Measurements from ENCODE around the gene NSG1.

GRCh38 chr4:4409416-4410115 lies 22.7 kb downstream of the NSG1 start:
- TF ChIP-seq, protein P1, sequence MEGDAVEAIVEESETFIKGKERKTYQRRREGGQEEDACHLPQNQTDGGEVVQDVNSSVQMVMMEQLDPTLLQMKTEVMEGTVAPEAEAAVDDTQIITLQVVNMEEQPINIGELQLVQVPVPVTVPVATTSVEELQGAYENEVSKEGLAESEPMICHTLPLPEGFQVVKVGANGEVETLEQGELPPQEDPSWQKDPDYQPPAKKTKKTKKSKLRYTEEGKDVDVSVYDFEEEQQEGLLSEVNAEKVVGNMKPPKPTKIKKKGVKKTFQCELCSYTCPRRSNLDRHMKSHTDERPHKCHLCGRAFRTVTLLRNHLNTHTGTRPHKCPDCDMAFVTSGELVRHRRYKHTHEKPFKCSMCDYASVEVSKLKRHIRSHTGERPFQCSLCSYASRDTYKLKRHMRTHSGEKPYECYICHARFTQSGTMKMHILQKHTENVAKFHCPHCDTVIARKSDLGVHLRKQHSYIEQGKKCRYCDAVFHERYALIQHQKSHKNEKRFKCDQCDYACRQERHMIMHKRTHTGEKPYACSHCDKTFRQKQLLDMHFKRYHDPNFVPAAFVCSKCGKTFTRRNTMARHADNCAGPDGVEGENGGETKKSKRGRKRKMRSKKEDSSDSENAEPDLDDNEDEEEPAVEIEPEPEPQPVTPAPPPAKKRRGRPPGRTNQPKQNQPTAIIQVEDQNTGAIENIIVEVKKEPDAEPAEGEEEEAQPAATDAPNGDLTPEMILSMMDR (IDR thresholded peaks at IDR 0.05): no peak
- TF ChIP-seq EP300 (IDR thresholded peaks at IDR 0.05; ENCODE audit: low read depth) (no peak), POLR2A (IDR thresholded peaks at IDR 0.05) (no peak), POLR2AphosphoS5 (IDR thresholded peaks at IDR 0.05) (no peak)

Measured in transverse colon (tissue), 4 donors.